NCI-H1105 (cell line): Measurements from ENCODE around the gene TCF7L2.
"Not testable (repeated sequence)": the region's sequence is repeated elsewhere in the genome, so short reads cannot be mapped to it uniquely, and the experiment has no call there.

ENCODE experiments used
- DNase-seq: peaks from one replicate; lab custom pipeline; 2025; lab: John Stamatoyannopoulos, UW

TCF7L2 gene

GRCh38 chr10:113066120-113066519 is 116.1 kb downstream of the TCF7L2 start:
- not testable (repeated sequence) for DNase-seq

GRCh38 chr10:113066561-113067312 is 116.7 kb downstream of the TCF7L2 start:
- DNase-seq, result no peak

- DNase-seq, result no peak
Observed at GRCh38 chr10:113067501-113067900, 117.5 kb downstream of the TCF7L2 start.

DNA sequence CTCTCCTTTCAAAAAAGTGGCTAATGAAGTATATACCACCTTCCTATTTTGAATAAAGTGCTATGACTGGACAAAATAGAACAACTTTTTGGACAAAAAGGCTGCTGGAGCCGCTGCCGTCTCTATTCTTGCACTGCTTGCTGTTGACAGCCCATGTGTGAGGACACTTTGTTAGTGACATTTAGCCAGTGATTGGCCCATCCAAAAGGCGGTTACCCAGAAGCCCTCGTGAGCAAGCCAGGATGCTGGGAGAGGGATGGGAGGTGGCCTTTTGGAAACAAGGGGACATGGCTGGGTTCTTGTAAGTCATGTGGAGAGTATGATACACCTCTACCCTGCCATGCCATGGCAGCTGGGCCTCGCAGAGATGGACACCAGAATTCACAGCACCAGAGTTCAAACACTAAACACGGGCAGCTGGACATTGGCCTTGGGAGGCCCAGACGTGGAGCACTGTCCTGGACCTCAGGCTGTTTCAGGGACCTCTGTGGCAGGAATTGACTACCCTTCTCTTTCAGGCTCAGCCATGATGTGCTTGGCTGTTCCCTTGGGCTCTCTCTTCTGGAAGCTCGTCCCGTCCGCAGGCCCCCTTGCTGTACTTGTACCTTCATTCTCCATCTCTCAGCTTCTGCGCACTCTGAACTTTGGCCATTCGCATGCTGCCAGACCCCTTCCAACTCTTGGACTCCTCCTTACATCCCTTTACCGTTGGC is 118.3 kb downstream of the TCF7L2 start:
- DNase-seq, result no peak

- no peak for DNase-seq
Observed at GRCh38 chr10:113069595-113069994, 119.5 kb downstream of the TCF7L2 start.

GRCh38 chr10:113071446-113071845 is 121.4 kb downstream of the TCF7L2 start:
- no peak for DNase-seq

GRCh38 chr10:113073549-113074189 is 123.6 kb downstream of the TCF7L2 start:
- no peak for DNase-seq

DNA sequence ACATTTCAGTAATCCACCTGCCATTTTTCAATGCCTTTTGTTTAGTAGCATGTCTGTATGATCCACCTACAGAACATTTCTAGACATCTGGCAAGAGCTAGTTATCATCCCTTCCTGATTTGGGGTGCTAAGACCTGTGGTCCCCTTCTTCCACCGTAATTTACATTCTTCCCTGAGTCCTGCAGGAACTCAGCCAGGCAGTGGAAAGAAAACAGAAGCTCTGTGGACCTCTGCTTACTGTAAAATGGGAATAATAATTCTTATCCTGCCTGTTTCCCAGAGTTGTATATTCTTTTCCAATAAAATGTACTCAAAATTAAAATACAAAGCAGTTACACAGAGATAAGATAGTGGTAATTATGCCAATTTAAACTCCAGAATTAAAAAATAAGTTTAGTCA is 126.9 kb downstream of the TCF7L2 start:
- DNase-seq, result no peak

GRCh38 chr10:113078282-113078907 is 128.3 kb downstream of the TCF7L2 start:
- no peak for DNase-seq

- no peak for DNase-seq
Observed at GRCh38 chr10:113080061-113080924, 130.2 kb downstream of the TCF7L2 start.

GRCh38 chr10:113080925-113081229 is 130.8 kb downstream of the TCF7L2 start:
- DNase-seq, result no peak

DNA sequence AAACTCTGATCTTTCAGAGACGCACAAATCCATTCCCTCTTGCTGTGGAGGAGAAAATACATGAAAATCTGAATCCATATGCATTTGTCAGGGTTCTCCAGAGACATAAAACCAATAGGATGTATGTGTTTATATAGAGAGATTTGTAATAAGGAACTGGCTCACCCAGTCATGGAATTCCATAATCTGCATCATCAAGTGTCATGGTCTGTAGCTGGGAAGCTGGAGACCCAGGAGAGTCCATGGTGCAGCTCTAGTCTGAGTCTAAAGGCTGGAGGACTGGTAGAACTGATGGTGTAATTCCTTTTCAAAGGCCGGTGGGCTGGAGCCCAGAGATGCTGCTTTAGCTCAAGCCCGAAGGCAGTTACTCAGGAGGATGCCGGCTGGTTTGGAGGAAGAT is 134.0 kb downstream of the TCF7L2 start:
- DNase-seq, result no peak

DNA sequence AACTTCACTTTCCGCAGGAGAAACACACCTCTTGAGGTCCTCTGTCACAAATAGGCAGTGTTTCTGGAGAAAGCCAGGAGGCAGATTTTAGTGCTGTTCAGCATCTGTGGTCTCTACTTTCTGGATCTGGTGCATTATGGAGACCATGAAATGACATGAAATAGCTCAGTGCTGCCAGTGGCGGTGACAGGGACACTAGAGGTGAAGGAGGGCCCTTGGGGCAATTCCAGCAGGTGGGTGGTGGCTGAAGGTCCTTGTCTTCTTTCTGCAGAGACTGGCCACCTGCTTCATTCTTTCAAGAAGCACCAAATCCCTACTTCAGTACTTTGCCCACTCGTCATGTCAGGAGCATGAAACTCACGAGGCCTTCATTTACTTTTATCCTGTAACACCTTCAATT is 135.7 kb downstream of the TCF7L2 start:
- DNase-seq, result no peak

GRCh38 chr10:113086282-113086681 is 136.2 kb downstream of the TCF7L2 start:
- DNase-seq, result no peak

DNA sequence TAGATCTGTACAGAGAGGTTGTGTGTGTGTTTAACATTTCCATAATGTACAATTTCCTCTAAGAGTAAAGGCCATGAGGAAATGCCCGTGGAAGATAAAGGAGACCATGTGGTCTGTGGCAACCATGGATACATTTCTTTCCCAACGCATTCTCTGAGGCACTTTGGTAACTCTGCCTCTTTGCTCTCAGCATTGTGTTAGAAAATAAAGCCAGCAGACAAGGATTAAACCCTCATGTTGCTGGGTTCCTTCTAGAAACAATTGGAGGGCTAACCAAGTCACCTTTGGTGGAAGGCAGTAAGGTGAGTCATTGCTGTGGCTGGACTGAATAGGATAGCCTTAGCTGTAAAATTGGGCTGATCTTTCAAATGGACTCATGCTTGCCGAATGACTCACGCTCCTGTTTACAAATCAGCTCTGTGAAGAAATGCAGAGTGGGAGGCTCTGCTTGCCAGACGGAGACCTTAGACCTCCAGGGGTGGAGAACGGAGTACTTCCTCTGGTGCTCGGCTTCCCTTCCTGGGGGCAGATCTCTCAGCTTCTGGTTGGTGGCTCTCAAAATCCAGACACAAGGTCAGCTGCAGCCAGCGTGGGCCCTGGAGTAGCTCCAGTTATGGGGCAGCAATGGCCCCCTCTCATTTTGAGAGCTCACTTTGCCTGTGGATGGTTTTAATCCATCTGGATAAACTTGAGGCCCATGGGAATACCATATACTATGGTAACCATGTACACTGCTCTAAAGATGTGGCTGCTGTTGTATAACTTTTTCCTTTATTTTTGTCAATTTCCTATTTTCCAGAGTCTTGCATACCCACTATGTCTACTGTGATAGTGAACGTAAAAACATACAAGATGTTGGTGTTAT is 137.3 kb downstream of the TCF7L2 start:
- DNase-seq, result no peak

- no peak for DNase-seq
Observed at GRCh38 chr10:113088194-113088593, 138.1 kb downstream of the TCF7L2 start.

- DNase-seq, result no peak
Observed at GRCh38 chr10:113089551-113089950, 139.5 kb downstream of the TCF7L2 start.

GRCh38 chr10:113091920-113092319 is 141.9 kb downstream of the TCF7L2 start:
- DNase-seq, result no peak

DNA sequence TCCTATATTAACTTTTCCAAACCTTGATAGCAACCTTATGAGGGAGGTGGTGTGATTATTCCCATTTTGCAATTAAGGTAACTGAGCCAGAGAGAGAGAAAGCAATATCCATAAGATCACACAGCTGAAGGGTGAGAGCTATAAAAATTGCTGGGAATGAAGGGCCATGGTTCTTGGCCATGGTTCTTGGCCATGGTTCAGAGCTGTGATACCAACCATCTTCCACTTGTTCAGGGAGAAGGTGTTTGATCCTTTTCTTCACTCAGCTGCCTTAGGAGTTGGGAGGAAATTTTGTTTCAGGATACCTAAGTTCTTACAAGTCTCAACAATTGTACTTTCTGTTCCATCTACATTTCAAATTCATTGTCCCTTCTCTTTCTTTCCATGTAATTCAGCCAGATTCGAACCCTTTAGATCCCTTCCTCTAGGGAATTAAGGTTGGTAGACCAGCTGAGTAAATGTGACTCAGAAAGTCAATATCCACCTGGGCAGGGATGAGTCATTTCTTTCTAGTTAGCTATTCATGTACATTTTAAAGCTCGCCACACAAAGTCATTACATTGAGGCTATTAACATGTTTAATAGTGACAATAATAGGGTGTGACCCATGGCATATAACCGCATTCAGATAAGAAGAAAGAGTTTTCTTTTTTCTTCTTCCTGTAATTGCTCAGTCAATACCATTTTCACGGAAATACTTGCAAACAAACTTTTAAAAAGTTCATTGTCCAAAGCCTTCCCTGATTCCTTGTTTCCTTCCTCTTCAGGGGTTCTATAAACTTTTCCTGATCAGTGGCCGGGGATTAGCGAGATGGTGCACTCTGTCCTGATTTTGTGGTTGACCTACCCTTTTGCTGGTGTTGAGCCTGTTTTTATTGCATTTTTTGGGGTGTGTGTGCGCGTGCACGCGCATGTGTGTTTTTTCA is 143.4 kb downstream of the TCF7L2 start:
- no peak for DNase-seq

DNA sequence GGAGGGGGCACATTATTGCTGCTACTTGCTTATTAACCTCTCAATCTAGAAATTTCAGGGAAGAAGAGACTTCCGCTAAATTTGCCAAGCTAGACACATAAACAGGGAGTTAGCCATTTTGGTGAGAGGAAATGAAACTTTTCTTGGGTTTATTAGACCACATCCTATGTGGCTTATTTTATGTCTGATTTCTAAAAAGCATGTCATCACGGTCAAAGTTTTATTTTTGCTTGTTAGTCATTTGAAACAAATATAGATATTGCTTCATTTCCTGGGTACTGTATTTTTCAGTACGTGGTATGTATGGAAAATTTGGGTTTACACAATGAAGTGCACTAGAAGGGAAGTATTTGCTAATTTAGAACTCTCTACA is 144.1 kb downstream of the TCF7L2 start:
- DNase-seq, result no peak
